ENCODE measurements around the gene PRKN.

GRCh38 chr6:162770955-162771354, 43.4 kb upstream of the PRKN start:
- TF ChIP-seq, protein P1, sequence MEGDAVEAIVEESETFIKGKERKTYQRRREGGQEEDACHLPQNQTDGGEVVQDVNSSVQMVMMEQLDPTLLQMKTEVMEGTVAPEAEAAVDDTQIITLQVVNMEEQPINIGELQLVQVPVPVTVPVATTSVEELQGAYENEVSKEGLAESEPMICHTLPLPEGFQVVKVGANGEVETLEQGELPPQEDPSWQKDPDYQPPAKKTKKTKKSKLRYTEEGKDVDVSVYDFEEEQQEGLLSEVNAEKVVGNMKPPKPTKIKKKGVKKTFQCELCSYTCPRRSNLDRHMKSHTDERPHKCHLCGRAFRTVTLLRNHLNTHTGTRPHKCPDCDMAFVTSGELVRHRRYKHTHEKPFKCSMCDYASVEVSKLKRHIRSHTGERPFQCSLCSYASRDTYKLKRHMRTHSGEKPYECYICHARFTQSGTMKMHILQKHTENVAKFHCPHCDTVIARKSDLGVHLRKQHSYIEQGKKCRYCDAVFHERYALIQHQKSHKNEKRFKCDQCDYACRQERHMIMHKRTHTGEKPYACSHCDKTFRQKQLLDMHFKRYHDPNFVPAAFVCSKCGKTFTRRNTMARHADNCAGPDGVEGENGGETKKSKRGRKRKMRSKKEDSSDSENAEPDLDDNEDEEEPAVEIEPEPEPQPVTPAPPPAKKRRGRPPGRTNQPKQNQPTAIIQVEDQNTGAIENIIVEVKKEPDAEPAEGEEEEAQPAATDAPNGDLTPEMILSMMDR (IDR thresholded peaks at IDR 0.05): no peak
- TF ChIP-seq POLR2A (IDR thresholded peaks at IDR 0.05): no peak

Data from thyroid gland (tissue), 4 donors.